Sigmoid colon (tissue), 7 donors: Measurements from ENCODE around the gene DIAPH1. TPM values are rescaled to one million over a fixed set of nuclear protein-coding genes. Genes with fewer than 3 reads are reported as not detected.

Experiments
- DNase-seq: peaks from one replicate; pipeline ENCODE4 v3.0.0-alpha.2; 2019
- H3K27ac ChIP-seq, 4 donors: fragments of 200-600 bp; sonication (generic); one replicate each; pipeline ENCODE4 v1.5.1; 2016 to 2019; ENCODE audit warnings: mild to moderate bottlenecking in 1 of 4
- H3K27me3 ChIP-seq, 3 donors: fragments of 200-600 bp; sonication (generic); one replicate each; pipeline ENCODE4 v1.5.1; 2019; ENCODE audit warnings: mild to moderate bottlenecking in 1 of 3
- H3K36me3 ChIP-seq, 4 donors: fragments of 200-600 bp; sonication (generic); one replicate each; pipeline ENCODE4 v1.5.1; 2016 to 2019
- H3K4me1 ChIP-seq, 4 donors: fragments of 200-600 bp; sonication (generic); one replicate each; pipeline ENCODE4 v1.5.1; 2017 to 2019
- H3K4me3 ChIP-seq, 4 donors: fragments of 200-600 bp; sonication (generic); one replicate each; pipeline ENCODE4 v1.5.1; 2017 to 2019; ENCODE audit warnings: mild to moderate bottlenecking in 2 of 4, moderate library complexity in 1 of 4
- H3K9me3 ChIP-seq, 4 donors: fragments of 200-600 bp in 3 of 4; sonication (generic) in 3 of 4; one replicate each; pipeline versions ENCODE4 v1.5.1 to v1.6.1; 2013 to 2019
- EP300 ChIP-seq, 4 donors: sonication (generic); formaldehyde crosslinking; IDR thresholded peaks; one replicate each; pipeline ENCODE4 v1.6.1; 2017; ENCODE audit warnings: antibody characterized with exemption in 4 of 4
- POLR2A ChIP-seq, 2 donors: fragments of 450-650 bp; IDR thresholded peaks; one replicate each; pipeline ENCODE4 v1.6.1; 2016; ENCODE audit warnings: antibody characterized with exemption in 2 of 2, mild to moderate bottlenecking in 2 of 2, moderate library complexity in 2 of 2
- POLR2AphosphoS5 ChIP-seq, 4 donors: sonication (generic); formaldehyde crosslinking; IDR thresholded peaks; one replicate each; pipeline ENCODE4 v1.6.1; 2017; ENCODE audit warnings: antibody characterized with exemption in 4 of 4
- WGBS, 2 donors: extraction: QIAGEN DNeasy Blood & Tissue Kit; methylation state at CpG; one replicate each; pipeline ENCODE4 v1.1.7; 2013; 5-methylcytosine and 5-hydroxymethylcytosine counted together
- intact Hi-C: fragments of 100-400 bp; cut with DNase I; formaldehyde crosslinking; loops from one replicate; pipeline ENCODE4 v1.15.1; 2023
- polyA plus RNA-seq, 3 donors: library from polyadenylated mRNA; stranded (reverse); fragments of 200-250 nt; gene quantifications; one replicate each; pipeline ENCODE4 v1.2.3, GENCODE V29; 2013
- total RNA-seq, 4 donors: library from RNA; depleted of rRNA; stranded (reverse); fragments of >200 nt; gene quantifications; one replicate each; pipeline ENCODE4 v1.1.0, GENCODE V29; 2016
- TF ChIP-seq, protein P1 (sequence below), 4 experiments: fragments of 450-650 bp in 3 of 4; fragments of 200-600 bp in 1 of 4; IDR thresholded peaks; one replicate each; pipeline ENCODE4 v1.5.1; 2016 to 2019; ENCODE audit warnings: antibody characterized with exemption in 4 of 4, mild to moderate bottlenecking in 3 of 4, moderate library complexity in 2 of 4
- donor health status: healthy with polysubstance abuse.
- donor health status: Bipolar disorder and iron deficiency.
- donor health status: healthy.

Gene DIAPH1
- total and polyA plus RNA-seq, 7 donors = 14.4 to 105 (median 26.9) TPM

DNA sequence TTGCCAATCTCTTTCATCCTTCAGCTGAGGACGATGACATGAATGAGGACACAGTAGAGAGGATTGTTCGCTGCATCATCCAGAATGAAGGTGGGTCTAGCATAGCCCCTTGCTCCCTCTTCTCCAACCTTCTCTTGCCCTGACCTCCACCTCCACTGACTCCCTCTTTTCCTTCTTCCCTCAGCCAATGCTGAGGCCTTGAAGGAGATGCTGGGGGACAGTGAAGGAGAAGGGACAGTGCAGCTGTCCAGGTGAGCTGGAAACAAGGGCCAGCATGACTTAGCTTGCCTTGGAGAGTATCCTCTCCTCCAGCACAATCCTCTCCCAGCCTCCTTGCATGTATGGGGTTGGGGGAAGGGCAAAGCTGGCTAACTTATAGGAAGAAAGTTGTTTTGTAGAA lies 20.0 kb upstream of the DIAPH1 start:
- H3K27me3 ChIP-seq = peaks cover 0 to 17% (median 7%) of the 10 kb centered on the region in 3 donors
- no peaks in the 10 kb centered on the region for H3K9me3 ChIP-seq
- no peak overlapping the region for H3K27ac ChIP-seq
- WGBS, 2 donors = 87 to 93% methylated on average over 2 of the region's 2 CpGs
- peaks cover 0 to 35% (median 30%) of the 10 kb centered on the region in 4 donors for H3K4me1 ChIP-seq
- no peak for TF ChIP-seq EP300 (IDR thresholded peaks at IDR 0.05)
- TF ChIP-seq POLR2AphosphoS5 (IDR thresholded peaks at IDR 0.05) = no peak
- TF ChIP-seq POLR2A (IDR thresholded peaks at IDR 0.05) = no peak
- TF ChIP-seq, protein P1, sequence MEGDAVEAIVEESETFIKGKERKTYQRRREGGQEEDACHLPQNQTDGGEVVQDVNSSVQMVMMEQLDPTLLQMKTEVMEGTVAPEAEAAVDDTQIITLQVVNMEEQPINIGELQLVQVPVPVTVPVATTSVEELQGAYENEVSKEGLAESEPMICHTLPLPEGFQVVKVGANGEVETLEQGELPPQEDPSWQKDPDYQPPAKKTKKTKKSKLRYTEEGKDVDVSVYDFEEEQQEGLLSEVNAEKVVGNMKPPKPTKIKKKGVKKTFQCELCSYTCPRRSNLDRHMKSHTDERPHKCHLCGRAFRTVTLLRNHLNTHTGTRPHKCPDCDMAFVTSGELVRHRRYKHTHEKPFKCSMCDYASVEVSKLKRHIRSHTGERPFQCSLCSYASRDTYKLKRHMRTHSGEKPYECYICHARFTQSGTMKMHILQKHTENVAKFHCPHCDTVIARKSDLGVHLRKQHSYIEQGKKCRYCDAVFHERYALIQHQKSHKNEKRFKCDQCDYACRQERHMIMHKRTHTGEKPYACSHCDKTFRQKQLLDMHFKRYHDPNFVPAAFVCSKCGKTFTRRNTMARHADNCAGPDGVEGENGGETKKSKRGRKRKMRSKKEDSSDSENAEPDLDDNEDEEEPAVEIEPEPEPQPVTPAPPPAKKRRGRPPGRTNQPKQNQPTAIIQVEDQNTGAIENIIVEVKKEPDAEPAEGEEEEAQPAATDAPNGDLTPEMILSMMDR (IDR thresholded peaks at IDR 0.05) = no peak
- no peak overlapping the region for H3K4me3 ChIP-seq
- intact Hi-C loops = no loop called here
- DNase-seq = no peak
- H3K36me3 ChIP-seq = peaks cover 0 to 13% (median 4%) of the 10 kb centered on the region in 4 donors

DNA sequence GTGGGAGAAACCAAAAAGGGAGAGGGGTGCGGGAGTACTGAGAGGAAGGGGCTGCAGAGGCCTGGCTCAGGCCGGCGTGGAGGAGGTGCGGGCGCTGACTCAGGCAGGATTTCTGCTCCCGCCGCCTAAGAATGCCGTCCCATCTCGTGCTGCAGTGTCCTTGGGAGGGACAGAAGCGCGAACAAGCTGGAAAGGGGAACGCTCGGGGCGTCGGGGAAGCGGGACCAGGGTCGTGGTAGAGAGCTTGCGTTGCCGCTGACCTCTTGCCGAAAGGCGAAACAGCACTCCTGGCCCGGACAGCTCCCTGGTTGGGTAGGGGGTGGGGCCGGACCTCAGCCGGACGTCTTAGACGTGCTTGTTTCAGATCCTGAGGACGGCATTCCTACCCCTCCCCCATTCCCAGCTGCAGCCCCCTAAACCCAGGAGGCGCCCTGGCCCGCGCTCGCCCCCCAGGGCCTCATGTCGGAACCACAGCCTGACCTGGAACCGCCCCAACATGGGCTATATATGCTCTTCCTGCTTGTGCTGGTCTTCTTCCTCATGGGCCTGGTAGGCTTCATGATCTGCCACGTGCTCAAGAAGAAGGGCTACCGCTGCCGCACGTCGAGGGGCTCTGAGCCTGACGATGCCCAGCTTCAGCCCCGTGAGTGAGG lies 19.1 kb upstream of the DIAPH1 start:
- peak; percentile 80 for DNase-seq
- H3K36me3 ChIP-seq = peaks cover 0 to 12% (median 4%) of the 10 kb centered on the region in 4 donors
- 5 to 6% methylated on average over 40 of the region's 40 CpGs for WGBS, 2 donors
- H3K27ac ChIP-seq = peak overlapping the region in 1 of 4 donors; percentile 76
- H3K27me3 ChIP-seq = peaks cover 0 to 17% (median 7%) of the 10 kb centered on the region in 3 donors
- TF ChIP-seq, protein P1 (IDR thresholded peaks at IDR 0.05) = peak in 3 of 4 experiments; percentile 14 to 21 (median 17)
- TF ChIP-seq POLR2AphosphoS5 (IDR thresholded peaks at IDR 0.05) = no peak
- intact Hi-C loops = no loop called here
- H3K9me3 ChIP-seq = no peaks in the 10 kb centered on the region
- H3K4me3 ChIP-seq = peak overlapping the region; percentile 72 to 88 (median 80)
- H3K4me1 ChIP-seq = peaks cover 0 to 41% (median 30%) of the 10 kb centered on the region in 4 donors

GRCh38 chr5:141637123-141637766 lies 18.4 kb upstream of the DIAPH1 start:
- H3K27me3 ChIP-seq = peaks cover 0 to 17% (median 7%) of the 10 kb centered on the region in 3 donors
- DNase-seq = no peak
- peak overlapping the region; percentile 75 to 84 (median 77) for H3K27ac ChIP-seq
- intact Hi-C loops = no loop called here
- H3K36me3 ChIP-seq = peaks cover 0 to 8% (median 3%) of the 10 kb centered on the region in 4 donors
- WGBS, 2 donors = 1% methylated on average over 63 of the region's 63 CpGs
- peaks cover 0 to 42% (median 30%) of the 10 kb centered on the region in 4 donors for H3K4me1 ChIP-seq
- no peak for TF ChIP-seq POLR2A (IDR thresholded peaks at IDR 0.05)
- no peak for TF ChIP-seq POLR2AphosphoS5 (IDR thresholded peaks at IDR 0.05)
- no peak for TF ChIP-seq EP300 (IDR thresholded peaks at IDR 0.05)
- TF ChIP-seq, protein P1 (IDR thresholded peaks at IDR 0.05) = no peak
- no peaks in the 10 kb centered on the region for H3K9me3 ChIP-seq
- H3K4me3 ChIP-seq = peak overlapping the region; percentile 72 to 88 (median 80)

- peak within 1 kb of the TSS; percentile 75 to 84 (median 77) for H3K27ac ChIP-seq
- peak within 1 kb of the TSS; percentile 72 to 88 (median 80) for H3K4me3 ChIP-seq
- peaks cover 0 to 8% (median 3%) of the 10 kb centered on the region in 4 donors for H3K36me3 ChIP-seq
- TF ChIP-seq EP300 (IDR thresholded peaks at IDR 0.05) (no peak), POLR2A (IDR thresholded peaks at IDR 0.05) (peak in 1 of 2 donors; percentile 59), POLR2AphosphoS5 (IDR thresholded peaks at IDR 0.05) (peak; percentile 53 to 91 (median 79))
- TF ChIP-seq, protein P1 (IDR thresholded peaks at IDR 0.05) = no peak
- H3K4me1 ChIP-seq = peaks cover 0 to 42% (median 30%) of the 10 kb centered on the region in 4 donors
- intact Hi-C loops = loop anchor here (1.0 kb wide), 1 partner anchor 17 kb away; no protein-coding TSS in a partner anchor
- peaks cover 0 to 17% (median 7%) of the 10 kb centered on the region in 3 donors for H3K27me3 ChIP-seq
- H3K9me3 ChIP-seq = no peaks in the 10 kb centered on the region
- peak; percentile 96 for DNase-seq
- WGBS, 2 donors = 0 to 1% methylated on average over 55 of the region's 55 CpGs
Observed at GRCh38 chr5:141636413-141637122, 17.8 kb upstream of the DIAPH1 start, which contains the start of the genes HDAC3 and RELL2. Gene HDAC3, minus strand, starts transcription at chr5:141636849. Its CDS starts 59 bp downstream, at chr5:141636790. Gene RELL2, plus strand, starts transcription at chr5:141636997. Its CDS starts 1,229 bp downstream, at chr5:141638226.
